Renal cortex interstitium (tissue), 11 donors: ENCODE results near the gene NPTN. TPM values are rescaled to one million over a fixed set of nuclear protein-coding genes. Genes with fewer than 3 reads are reported as not detected.
A peak's percentile ranks its signal among the peaks of the same experiment; 100 is the strongest.
"Not testable (repeated sequence)": the region's sequence is repeated elsewhere in the genome, so short reads cannot be mapped to it uniquely, and the experiment has no call there.

Experiments
- DNase-seq, 11 donors: peaks; one replicate each; pipeline ENCODE4 v3.0.0-alpha.2; 2013; ENCODE audit warnings: low read depth in 9 of 11, low spot score in 4 of 11; ENCODE audit errors: extremely low read depth in 1 of 11
- polyA plus RNA-seq, 3 donors: library from polyadenylated mRNA; unstranded; fragments of 120-200 nt; gene quantifications; one replicate each; pipeline ENCODE4 v1.2.1, GENCODE V29; 2013; ENCODE audit not compliant: insufficient read length in 3 of 3

Gene NPTN
- polyA plus RNA-seq, 3 donors, result 179 to 182 (median 182) TPM

DNA sequence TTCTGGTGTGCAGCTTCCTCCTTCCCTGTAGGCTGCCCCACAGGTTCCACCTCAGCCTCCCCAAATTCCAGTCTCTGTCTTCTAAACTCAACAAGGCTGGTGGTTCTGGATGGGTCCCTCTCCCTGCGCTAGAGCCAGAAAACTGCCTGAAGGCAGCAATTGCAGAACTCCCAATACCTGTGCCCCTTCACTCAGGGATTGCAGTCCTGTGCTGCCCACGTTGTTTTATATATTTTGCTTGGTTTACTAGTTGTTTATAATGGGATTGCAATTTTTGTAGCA, 14.8 kb upstream of the NPTN start:
- DNase-seq, result no peak

DNA sequence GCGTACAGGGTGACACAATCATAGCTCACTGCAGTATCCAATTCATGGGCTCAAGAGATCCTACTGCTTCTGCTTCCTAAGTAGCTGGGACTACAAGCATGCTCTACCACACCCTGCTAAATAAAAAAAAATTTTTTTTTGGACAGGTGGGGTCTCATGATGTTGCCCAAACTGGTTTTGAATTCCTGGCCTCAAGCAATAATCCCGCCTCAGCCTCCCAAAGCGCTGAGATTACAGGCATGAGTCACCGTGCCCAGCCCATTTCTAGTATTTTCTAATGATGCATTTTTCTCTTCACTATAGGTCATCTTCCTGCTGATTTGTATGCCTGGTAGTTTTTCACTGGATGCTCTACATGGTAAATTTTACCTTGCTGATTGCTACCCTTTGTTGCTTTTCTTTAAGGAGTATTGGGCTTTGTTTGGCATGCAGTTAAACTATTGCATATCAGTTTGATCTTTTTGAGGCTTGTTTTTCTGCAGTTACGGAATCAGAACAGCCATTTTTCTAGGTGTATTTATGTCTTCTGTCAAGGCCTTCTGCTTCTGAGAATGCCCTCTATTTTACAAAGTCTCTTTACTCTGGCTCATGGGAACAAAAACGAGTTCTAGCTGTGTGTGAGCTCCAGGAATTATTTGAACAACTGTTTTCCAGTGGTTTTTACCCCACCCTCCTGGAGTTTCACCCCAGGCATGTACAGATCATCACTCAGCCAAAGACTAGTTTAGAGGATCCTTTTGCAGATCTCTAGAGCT, 14.2 kb upstream of the NPTN start:
- DNase-seq, result no peak

DNA sequence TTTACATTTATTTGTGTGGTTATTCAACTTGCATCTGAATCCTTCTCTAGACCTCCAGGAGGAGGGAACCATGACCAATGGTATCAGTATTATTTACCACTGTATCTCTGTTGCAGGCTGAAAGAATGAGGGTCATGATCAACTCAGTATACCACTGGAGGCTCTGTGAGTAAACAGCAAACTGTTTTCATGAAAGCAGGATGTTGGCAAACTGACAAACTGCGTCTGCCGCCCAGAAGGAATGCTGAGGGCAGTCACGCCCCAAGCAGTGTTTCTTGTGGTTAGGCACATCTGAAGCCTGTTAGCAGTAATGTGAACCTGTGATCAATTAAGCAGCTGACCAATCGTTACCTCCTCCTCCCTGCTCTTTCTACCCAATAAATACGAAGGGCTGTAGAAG, 6.3 kb upstream of the NPTN start:
- not testable (repeated sequence) for DNase-seq

DNA sequence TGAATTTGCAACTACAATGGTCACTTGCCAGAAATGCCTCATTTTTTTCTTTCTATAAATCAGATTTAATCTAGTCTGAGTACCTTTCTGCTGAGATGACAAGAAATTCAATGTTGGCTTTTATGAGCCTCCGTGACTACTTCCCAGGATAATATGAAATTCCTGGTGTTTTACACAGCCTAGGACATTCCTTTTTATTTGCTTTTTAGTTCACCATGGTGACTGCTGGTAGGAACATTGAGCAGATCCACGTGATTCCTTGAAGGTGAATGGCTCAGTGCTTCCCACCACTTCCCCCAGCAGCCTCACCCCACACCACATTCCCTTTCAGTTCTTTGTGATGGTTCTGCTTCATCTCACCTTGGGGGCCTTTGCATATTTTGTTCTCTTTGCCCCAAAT, 4.3 kb upstream of the NPTN start:
- peak in 2 of 11 donors; percentile 21 to 29 for DNase-seq

DNA sequence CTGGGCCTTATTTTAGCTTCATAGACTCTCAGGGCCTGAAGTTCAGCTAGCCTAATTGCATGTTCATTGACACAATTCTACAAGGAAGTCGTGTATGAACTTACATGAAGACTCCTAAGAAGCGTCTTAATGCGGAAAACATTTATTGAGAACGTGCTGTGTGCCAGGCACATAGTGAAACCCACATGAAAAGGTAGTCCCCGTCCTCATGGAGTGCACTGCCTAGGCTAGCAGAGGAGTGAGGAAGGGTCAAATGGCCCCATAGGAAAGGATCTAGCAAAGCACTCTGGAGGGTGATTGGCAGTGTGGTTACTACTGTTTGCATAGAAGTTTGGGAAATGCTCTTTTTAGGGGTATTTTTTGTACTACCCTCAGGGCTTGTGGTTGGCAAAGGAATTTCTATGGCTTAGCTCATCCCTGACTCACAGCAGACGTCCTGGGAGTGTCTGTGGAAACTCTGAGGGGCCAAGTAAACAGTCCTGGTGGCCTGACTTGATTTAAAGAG, 854 bp upstream of the NPTN start:
- DNase-seq, result no peak

DNA sequence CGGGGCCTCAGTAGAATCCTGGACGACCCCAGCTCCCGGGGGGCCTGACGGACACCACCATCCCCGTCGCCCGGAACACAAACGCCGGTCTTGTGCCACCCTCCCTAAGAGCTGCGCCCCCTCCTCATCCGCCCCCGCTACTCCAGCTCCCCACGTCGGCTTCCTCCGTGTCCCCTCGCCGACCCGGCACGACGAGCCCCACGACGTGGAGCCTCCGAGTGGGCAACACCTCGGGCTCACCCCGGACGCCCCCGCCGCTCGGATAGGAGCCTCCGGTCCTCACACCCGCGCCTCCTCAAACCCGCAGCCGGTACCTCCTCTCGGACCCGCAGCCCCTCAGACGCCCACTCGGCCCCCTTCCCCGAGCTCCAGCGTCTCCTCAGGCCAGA, 525 bp downstream of the NPTN start:
- DNase-seq, result no peak

DNA sequence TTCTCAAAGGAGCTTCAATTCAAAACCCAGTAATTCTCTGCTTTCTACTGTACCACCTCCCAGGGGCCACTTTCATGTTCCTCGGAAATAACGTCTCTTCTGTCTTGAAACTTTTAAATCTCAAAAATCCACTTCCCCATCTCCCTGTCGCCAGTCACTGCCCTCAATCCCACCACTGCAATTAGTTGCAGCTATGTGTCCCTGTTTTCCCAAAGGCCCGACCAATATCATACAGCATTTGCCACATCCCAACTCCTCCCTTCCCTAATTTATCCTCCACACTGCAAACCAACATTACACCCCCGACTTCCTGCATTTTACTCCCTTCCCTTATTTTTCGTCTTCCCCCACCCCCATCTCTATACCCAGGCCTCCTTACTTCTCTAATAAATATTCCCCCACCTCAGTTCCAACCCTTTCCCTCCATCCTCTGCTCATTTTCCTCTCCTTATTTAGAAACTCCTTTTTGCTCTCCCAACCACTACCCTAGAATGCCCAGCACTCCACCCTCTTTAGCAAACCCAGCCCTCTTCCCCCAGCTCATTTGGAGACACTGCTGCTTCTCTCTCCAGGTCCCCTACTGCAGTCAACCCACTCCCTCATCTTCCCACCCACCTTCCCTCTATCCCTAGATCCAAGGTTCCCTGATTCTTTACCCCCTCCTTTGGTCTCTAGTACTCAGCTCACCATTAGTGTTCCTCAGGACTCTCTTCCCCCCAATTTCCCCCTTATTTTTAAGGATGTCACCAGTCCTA, 1.1 kb downstream of the NPTN start:
- DNase-seq, result no peak

DNA sequence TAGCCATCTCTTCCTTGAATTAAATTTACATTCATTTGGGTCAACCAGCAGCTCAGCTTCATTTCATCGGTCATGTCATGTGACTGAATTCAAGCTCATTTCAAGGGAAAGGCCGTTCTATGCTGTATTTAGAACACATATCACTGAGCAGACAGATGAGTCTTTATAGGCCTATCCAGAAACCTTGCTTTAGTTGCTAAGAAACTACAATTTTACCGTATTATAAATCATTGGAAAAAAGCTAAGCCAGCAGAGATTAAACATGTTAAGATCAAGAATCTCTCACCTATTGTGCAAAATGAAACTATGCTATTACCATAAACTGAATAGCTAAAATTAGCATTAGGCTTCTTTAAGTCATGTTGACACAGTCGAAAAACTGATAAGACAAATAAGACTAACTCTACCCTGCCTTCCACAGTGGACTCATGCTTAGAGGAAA, 2.2 kb downstream of the NPTN start:
- DNase-seq, result no peak

DNA sequence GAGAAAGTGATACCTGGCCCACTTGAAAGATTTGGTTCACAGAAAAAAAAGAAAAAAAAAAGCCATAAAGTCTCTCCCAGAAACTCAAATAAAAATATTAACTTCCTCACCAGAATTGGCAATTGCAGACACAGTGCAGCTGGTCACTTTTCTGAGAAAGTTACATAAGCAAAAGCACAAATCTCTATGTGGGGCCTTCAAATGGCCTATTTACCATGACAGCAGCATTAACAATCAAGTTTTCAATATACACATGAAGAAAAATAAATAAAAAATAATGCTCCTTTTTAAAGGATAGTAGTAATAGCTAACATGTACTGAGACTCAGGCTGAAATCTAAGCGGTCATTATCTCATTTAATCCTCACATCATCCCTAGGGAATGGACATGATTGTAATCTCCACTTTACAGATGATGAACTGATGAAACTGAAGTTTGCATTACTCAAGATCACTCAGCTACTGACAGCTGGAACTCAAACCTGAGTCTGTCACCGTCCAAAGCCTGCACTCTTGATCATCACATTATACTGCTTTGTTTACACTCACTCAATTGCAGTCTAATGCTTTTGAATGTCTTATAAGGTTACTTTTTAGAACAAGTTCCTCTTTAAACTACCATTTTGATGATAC, 3.3 kb downstream of the NPTN start:
- no peak for DNase-seq

DNA sequence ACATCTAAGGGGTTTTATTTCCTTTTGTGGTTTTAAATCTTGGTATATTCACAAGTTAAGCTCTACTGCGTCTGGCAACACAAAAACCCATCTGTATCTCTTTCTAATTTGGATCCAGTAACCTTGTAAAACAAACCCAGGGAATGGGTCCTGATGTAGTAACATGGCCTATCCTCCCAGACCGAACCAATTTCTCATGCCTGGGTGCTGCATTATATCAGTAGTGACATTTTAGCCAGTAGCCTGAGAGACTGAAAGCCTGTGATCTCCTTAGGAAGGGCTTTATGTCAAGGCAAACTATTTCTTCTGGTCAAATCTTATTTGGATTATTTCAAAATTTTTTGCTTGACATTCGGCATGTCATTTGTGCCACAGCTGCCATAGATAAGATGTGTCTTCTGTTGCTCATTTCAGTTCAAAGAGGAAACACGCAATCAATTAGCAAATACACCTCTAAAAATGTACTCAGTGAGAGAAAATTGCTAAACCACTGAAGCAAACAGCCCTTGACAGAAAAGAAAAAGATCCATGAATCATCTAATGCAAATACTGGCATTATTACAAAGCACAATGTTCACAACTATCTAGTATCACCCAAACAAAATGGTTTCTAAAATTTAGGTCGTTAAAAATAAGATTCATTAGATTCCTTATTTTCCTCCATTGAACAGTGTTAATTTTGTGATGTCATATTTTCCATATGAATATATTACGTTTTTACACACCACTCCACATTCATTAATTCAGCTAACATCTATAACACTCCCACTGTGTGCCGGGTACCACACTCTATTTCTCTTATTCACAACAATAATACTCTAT, 4.0 kb downstream of the NPTN start:
- no peak for DNase-seq

DNA sequence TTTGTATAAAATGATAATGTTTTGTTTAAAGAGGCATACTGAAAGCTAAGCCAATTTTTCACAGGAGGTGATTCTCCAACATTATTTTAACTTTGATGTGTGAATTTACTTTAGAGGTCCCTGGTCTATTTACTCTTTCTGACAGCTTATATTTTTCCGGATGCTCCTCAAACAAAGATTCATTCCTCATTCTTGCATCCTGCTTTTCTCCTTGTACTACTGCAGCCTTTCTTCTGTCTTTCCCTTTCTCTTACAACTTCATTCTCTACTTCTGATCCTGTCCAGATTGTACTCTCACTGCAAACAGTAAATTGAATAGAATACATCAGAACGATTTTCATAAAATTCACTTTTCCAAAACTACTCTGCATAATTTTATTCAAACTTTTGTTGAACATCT, 5.1 kb downstream of the NPTN start:
- DNase-seq, result no peak

DNA sequence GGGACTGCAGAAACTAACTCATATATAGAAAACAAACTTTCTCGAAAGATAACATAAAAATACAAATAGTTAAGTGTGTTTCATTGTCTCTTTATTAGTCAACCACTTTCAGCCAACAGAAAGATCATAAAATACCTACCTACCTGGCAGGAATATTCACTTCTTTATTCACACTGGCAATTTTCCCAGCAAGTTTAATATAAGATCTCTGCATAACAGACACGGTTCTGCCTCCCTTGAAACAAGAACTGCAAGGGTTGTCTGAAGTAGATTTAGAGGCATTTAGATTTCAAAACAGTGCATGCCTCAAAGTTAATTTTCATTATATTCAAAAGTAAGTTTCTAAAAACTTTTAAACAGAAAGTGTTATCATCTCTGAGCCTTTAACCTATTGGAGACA, 7.1 kb downstream of the NPTN start:
- DNase-seq, result no peak

DNA sequence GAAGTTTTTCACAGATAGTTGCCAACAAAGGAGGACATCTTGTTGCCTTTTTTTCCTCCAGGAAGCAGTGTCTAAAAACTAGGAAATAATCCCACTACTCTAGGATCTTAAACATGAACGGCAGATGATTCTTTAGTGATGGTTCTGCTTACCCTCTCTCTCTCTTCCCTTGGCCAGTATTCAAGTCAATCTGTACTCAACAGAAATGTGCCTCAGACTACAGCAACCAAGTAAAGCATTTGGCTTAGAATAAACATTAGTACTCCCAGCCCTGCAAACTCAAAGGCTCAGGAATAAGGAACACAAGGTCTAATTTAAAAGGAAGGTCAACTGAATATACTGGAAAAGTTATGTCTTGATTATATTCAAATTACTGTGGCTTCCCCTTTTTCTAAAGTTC, 8.7 kb downstream of the NPTN start:
- no peak for DNase-seq

DNA sequence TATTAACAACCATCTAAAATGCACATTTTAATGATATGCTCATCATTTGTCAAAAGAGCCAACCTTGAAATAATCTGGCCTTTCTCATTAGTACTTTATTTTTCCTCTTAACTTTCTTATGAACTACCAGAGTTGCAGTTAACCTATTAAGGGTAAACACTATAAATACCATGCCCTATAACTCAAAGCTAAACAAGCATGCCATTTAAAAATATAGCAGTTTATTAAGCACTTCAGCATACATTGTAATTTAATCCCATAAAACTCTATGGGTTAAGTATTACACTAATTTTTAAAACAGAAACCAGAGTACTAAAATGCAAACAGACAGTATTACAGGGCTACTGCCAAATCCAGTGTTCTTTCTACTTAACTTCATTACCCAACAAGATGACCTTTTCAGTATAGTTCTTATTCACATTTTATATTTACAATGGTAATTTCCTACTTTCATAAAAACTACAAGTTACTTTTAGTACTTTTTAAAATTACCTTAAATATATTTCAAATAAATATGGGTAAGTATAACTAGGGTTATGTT, 11.8 kb downstream of the NPTN start:
- no peak for DNase-seq

DNA sequence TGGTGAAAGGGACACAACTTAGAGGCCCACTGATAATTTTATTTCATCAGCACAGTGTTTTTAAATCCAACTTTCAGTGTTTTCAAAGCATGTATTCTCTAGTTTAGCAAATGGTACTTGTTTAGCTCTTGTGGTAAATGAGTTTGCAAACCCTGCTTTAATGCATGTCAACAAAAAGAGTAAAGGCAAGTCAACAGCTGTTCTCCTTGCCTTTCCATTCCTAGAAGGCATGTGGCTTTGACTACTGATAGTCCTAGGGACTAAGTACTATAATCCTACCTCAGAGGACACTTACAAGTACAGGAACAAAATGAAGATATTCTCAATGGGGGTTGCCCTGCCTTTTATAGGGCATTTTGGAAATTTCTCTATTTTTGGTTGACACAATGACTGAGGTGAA, 13.1 kb downstream of the NPTN start:
- DNase-seq, result no peak

DNA sequence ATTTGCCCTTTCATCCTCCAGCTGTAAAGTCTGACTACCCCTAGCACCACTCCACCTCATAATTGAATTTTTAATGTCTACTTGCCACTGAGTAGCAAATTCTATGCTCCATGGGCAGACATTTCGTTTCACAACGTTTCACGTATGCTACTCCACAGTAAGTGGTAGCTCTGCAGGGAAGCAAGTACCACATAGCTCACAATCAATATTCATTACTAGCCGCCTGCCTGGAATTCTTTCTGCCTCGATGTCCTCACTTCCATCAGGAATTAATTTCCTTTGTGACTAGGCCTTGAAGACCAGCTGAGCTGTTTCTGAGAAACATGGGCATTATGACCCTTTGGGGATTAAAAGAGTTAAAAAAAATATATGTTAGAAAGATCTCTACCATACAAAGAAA, 15.3 kb downstream of the NPTN start:
- no peak for DNase-seq

DNA sequence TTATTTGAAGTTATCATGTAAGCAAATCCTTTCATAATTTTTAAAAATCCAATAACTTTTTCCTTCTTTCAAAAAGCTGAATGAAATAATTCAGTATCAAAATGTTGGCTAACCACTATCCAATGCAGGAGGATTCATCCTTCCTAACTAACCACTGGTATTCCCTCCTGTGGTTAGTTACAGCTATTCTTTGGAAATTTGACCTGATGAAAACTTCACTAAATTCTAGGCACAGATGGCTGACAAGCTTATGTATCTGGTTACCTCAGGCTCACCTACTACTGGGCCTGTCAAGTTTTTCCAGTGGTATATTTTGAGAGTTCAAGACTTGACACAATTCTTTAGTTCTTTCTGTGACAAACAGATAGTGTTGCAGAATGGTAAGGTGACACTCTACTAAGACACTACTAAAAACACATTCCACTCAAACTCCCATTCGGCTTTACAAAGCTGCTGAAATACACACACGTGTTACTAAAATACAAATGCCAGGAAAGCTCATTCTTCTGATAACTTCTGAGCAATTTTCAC, 15.8 kb downstream of the NPTN start:
- DNase-seq, result no peak

DNA sequence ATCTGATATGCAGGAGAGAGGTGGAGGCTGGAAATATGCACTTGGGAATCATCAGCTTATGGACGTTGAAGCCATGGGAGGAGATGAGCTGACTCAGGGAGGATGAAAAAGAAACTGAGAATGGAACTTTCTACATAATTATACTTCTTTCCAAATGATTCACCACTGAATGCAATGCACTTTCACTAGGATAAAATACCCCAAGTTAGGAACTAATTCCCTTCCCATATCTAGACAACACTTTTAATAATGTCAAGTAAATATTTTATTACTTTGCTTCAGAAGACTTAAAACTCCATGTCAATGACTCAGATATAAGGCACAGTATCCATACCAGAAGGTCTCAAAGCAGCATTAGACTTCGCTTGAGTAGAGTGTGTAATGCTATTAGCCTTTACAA, 24.2 kb downstream of the NPTN start:
- no peak for DNase-seq

DNA sequence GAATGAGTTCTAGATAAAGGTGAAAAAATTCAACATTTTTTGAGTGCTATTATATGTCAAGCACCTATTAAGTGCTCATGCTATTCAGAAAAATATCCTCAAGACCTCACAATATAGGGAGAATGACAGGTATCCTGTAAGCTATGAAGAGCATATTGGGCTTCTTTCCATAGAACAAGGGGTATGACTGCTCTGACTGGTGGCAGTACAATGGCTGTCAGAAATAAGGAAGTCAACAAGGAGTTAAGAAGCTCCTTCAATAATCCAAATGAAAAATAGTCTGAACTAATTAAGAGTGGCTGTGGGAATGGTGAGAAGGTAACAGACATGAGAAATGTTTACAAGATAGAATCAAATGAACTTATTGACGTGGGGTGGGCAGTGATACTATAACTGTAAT, 24.7 kb downstream of the NPTN start:
- DNase-seq, result no peak
